GM23248 (cell line): ENCODE measurements around the gene LRRC1. TPM values are rescaled to one million over a fixed set of nuclear protein-coding genes. Genes with fewer than 3 reads are reported as not detected.
A peak's percentile ranks its signal among the peaks of the same experiment; 100 is the strongest.

Experiments
- DNase-seq: peaks from one replicate; pipeline ENCODE4 v3.0.0-alpha.2; 2015
- H2AFZ ChIP-seq: fragments of 200-600 bp; sonication (generic); 2 replicates; pipeline ENCODE4 v1.6.1; 2016; ENCODE audit warnings: antibody characterized with exemption
- H3F3A ChIP-seq: fragments of 200-600 bp; sonication (generic); 2 replicates; pipeline ENCODE4 v1.6.1; 2016; ENCODE audit warnings: mild to moderate bottlenecking, antibody characterized with exemption, mixed run types; ENCODE audit not compliant: insufficient read depth
- H3K27ac ChIP-seq: fragments of 200-600 bp; sonication (generic); 2 replicates; pipeline ENCODE4 v1.5.1; 2016; ENCODE audit warnings: mild to moderate bottlenecking
- H3K27me3 ChIP-seq: fragments of 200-600 bp; sonication (generic); replicated peaks from 2 replicates; pipeline ENCODE4 v1.6.1; 2016; ENCODE audit warnings: mild to moderate bottlenecking; ENCODE audit not compliant: insufficient read depth
- H3K36me3 ChIP-seq: fragments of 200-600 bp; sonication (generic); 2 replicates; pipeline ENCODE4 v1.6.1; 2016; ENCODE audit warnings: low read depth, mild to moderate bottlenecking
- H3K4me1 ChIP-seq: fragments of 200-600 bp; sonication (generic); 2 replicates; pipeline ENCODE4 v1.6.1; 2016; ENCODE audit warnings: mild to moderate bottlenecking; ENCODE audit not compliant: insufficient read depth
- H3K4me2 ChIP-seq: fragments of 200-600 bp; sonication (generic); one replicate; pipeline ENCODE4 v1.6.1; 2016; ENCODE audit warnings: mild to moderate bottlenecking; ENCODE audit not compliant: unreplicated experiment
- H3K4me3 ChIP-seq: fragments of 200-600 bp; sonication (generic); 2 replicates; pipeline ENCODE4 v1.5.1; 2016; ENCODE audit warnings: mild to moderate bottlenecking
- H3K79me2 ChIP-seq: fragments of 200-600 bp; sonication (generic); 2 replicates; pipeline ENCODE4 v1.6.1; 2016; ENCODE audit warnings: mild to moderate bottlenecking; ENCODE audit not compliant: insufficient read depth
- H3K9ac ChIP-seq: fragments of 200-600 bp; sonication (generic); 2 replicates; pipeline ENCODE4 v1.6.1; 2016; ENCODE audit warnings: mild to moderate bottlenecking
- H3K9me2 ChIP-seq: fragments of 200-600 bp; sonication (generic); 2 replicates; pipeline ENCODE4 v1.6.1; 2016; ENCODE audit warnings: mixed run types, mild to moderate bottlenecking, moderate library complexity; ENCODE audit not compliant: insufficient read depth
- H3K9me3 ChIP-seq: fragments of 200-600 bp; sonication (generic); one replicate; pipeline ENCODE4 v1.6.1; 2017; ENCODE audit warnings: low read depth
- H4K20me1 ChIP-seq: fragments of 200-600 bp; sonication (generic); 2 replicates; pipeline ENCODE4 v1.6.0; 2016; ENCODE audit not compliant: insufficient read depth
- EZH2 ChIP-seq: fragments of 200-600 bp; sonication (generic); IDR thresholded peaks from 2 replicates; pipeline ENCODE4 v1.6.1; 2018; ENCODE audit warnings: antibody characterized with exemption, mild to moderate bottlenecking; ENCODE audit not compliant: insufficient read depth, poor library complexity, severe bottlenecking
- EZH2phosphoT487 ChIP-seq: fragments of 200-600 bp; sonication (generic); IDR thresholded peaks from 2 replicates; pipeline ENCODE4 v1.6.1; 2018; ENCODE audit warnings: antibody characterized with exemption, moderate library complexity, mild to moderate bottlenecking, low read depth; ENCODE audit not compliant: insufficient read depth
- WGBS, 2 experiments: methylation state at CpG; one replicate each; pipeline ENCODE4 v1.1.6; 2015 to 2017; ENCODE audit warnings: low lambda C conversion rate in 2 of 2, low coverage in 1 of 2; ENCODE audit errors: missing lambda C conversion rate in 2 of 2; 5-methylcytosine and 5-hydroxymethylcytosine counted together
- in situ Hi-C: fragments of 300-500 bp; cut with MboI; formaldehyde crosslinking; loops from 2 replicates; pipeline ENCODE4 v1.15.0; 2020
- polyA plus RNA-seq: library from polyadenylated mRNA; unstranded; fragments of >200 nt; fragmentation: Nextera tagmentation; extraction: Ambion mirVana; gene quantifications from 2 replicates; pipeline ENCODE4 v1.2.1, GENCODE V29; 2016
- total RNA-seq: library from RNA; depleted of rRNA; stranded (reverse); fragments of >200 nt; shearing (Covaris generic); gene quantifications from 2 replicates; pipeline ENCODE4 v1.2.3, GENCODE V29; 2014

Gene LRRC1
- total and polyA plus RNA-seq, 2 experiments from 2014 or later: 3.6 to 5.6 TPM

DNA sequence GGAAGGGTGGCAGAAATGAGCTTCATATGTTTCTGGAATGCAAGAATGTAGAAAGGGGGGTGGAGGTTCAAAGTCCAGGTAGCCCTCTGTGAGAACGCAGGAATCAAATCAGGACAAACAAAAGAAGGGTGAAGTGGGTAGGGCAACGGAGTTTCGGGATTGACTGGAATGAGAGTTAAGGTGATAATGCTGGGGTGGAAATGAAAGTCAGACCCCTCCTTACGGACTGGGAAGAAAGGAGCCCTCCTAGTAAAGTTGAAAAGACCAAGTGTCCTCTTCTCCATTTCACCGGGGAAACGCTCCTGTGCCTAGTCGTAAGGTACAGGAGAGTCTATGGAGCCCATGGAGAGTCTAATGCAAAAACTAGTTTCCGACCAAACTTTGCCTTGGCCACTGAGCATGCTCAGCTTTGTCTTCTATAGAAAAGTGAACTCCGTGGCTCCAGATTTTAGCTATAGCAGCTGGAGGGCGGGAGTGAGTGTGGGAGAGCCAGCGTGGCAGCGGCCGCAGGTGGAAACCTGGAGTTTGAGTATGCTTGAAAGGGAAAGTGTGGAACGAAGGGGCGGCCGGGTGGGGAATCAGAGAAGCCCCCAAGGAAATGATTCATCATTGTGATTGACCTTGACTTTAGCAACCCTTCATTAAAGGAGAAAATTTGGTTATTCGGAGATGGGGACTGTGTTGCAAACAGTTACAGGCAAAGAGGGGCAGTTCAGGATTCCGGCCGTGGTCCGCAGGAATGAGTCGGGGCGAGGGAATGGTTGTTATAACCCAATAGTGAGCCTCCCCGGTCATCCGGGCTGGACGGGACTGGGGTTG lies 1.3 kb upstream of the LRRC1 start:
- H3K9me2 ChIP-seq: no peaks in the 10 kb centered on the region
- H3K9ac ChIP-seq: peak overlapping the region; percentile 84
- in situ Hi-C loops: no loop called here
- peak overlapping the region; percentile 77 for H3K4me3 ChIP-seq
- H3K79me2 ChIP-seq: 0 out of 2 replicates have a peak, but pooled peaks cover 3% of the 10 kb centered on the region
- H4K20me1 ChIP-seq: no peaks in the 10 kb centered on the region
- no peaks in the 10 kb centered on the region for H3K27me3 ChIP-seq
- H3K4me1 ChIP-seq: peaks cover 9% of the 10 kb centered on the region; the same call in 1 of the 2 replicates
- 3 to 4% methylated on average over 25 of the region's 25 CpGs for WGBS, 2 experiments
- peak overlapping the region; percentile 93 for H2AFZ ChIP-seq
- no peaks in the 10 kb centered on the region for H3F3A ChIP-seq
- H3K4me2 ChIP-seq: peak overlapping the region; percentile 78
- H3K27ac ChIP-seq: peak overlapping the region; percentile 69
- no peak for TF ChIP-seq EZH2phosphoT487
- TF ChIP-seq EZH2: no peak
- H3K36me3 ChIP-seq: no peaks in the 10 kb centered on the region
- peak; percentile 70 for DNase-seq
- no peaks in the 10 kb centered on the region for H3K9me3 ChIP-seq

DNA sequence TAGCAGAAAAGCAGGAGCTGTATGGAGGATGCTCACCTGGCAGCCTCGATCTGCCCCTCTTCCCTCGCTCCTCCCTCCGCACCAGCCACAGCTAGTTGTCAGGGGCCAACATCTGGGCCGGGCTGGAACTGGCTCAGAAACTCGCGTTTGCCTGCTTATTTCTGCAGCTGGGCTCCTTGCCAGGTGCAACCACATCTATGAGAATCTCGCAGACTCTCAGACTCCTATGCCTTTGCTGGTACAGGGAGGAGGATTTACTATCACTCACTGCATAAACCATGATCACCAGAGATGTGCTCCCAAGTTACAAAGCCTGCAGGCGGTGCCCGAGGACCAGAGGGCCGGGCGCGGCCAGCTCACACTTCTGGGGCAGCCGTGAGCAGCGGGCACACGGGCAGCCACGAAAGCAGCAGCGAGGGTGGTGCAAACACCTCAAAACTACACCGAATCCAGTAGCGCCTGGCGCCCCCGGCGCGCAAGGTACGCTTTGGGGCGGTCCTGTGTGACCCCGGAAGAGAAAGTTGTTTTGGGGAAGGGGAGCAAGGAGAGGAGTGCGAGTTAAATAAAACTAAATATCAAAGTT lies 577 bp upstream of the LRRC1 start:
- Histone ChIP-seq H3K36me3 (no peaks in the 10 kb centered on the region), H4K20me1 (no peaks in the 10 kb centered on the region), H3K4me3 (peak overlapping the region; percentile 77), H3K9ac (peak overlapping the region; percentile 84), H3K9me2 (no peaks in the 10 kb centered on the region), H3K4me1 (peaks cover 9% of the 10 kb centered on the region; the same call in 1 of the 2 replicates), H3K27me3 (no peaks in the 10 kb centered on the region), H3K27ac (peak overlapping the region; percentile 69), H3F3A (no peaks in the 10 kb centered on the region), H3K4me2 (peak overlapping the region; percentile 78), H3K9me3 (no peaks in the 10 kb centered on the region), H3K79me2 (0 out of 2 replicates have a peak, but pooled peaks cover 3% of the 10 kb centered on the region), H2AFZ (peak overlapping the region; percentile 93)
- in situ Hi-C loops: no loop called here
- DNase-seq: peak; percentile 92
- 1% methylated on average over 27 of the region's 27 CpGs for WGBS, 2 experiments
- TF ChIP-seq EZH2: no peak
- no peak for TF ChIP-seq EZH2phosphoT487

DNA sequence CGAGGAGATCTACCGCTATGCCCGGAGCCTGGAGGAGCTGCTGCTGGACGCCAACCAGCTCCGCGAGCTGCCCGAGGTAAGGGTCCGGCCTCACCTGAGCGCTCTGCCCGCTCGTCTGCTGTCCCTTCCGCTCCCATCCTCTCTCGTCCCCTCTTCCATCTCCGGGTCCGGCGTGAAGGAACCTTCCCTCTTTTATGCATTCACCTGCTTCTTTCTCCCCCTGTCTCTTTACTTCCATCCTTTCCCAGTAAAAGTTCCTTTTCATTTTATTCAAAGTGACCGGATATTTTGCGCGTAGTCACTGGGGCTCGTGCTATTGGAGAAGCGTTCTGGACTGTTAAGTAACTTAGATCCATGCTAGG lies 516 bp downstream of the LRRC1 start:
- Histone ChIP-seq H2AFZ (peak overlapping the region; percentile 93), H3K4me3 (peak overlapping the region; percentile 77), H3F3A (no peaks in the 10 kb centered on the region), H3K4me1 (peaks cover 9% of the 10 kb centered on the region; the same call in 1 of the 2 replicates), H3K9me3 (no peaks in the 10 kb centered on the region), H3K9me2 (no peaks in the 10 kb centered on the region), H3K27ac (no peak overlapping the region), H3K9ac (peak overlapping the region; percentile 84), H4K20me1 (no peaks in the 10 kb centered on the region), H3K27me3 (no peaks in the 10 kb centered on the region), H3K79me2 (0 out of 2 replicates have a peak, but pooled peaks cover 3% of the 10 kb centered on the region), H3K36me3 (no peaks in the 10 kb centered on the region), H3K4me2 (peak overlapping the region; percentile 78)
- WGBS, 2 experiments: 0 to 1% methylated on average over 14 to 16 of the region's 21 CpGs
- in situ Hi-C loops: no loop called here
- DNase-seq: no peak
- TF ChIP-seq EZH2 (no peak), EZH2phosphoT487 (no peak)

DNA sequence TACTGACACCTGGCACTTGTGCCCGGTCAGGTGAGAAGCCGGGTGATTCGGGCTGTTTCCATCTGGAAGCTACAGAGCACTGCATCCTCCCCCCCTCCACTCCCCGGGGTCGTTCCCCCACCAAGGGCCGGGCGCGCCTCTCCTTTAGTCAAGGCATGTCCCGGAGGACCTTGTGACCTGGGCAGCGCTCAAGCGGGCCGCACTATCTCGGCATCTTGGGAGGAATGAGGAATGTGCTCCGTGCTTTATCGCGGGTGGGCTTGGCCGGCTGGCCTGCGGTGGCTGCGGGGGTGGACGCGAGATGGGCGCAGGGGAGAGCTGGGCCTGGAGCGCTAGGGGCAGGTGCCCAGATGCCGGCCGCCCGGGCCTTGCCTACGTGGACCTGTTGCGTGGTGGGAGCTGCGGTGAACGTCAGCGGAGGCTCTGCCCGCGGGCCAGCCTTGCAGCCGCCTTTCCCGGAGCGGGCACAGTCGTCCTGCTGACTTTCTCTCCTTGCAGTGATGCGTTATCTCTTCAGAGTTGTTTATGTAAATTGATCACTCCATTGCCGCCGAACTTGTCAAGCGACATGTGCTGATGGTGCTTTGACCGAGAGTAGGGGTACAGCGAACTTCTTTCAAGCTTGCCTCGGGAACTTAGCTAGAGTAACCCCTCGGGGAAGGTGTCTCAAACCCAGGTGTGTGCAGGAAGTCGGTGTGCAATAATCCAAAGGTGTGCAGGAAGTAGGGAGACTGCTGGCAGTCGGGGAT lies 1.1 kb downstream of the LRRC1 start:
- Histone ChIP-seq H3K9ac (peak overlapping the region; percentile 84), H3K27ac (no peak overlapping the region), H4K20me1 (no peaks in the 10 kb centered on the region), H3F3A (no peaks in the 10 kb centered on the region), H3K36me3 (no peaks in the 10 kb centered on the region), H3K4me1 (peaks cover 9% of the 10 kb centered on the region; the same call in 1 of the 2 replicates), H3K4me3 (peak overlapping the region; percentile 77), H3K9me2 (no peaks in the 10 kb centered on the region), H3K27me3 (no peaks in the 10 kb centered on the region), H3K79me2 (0 out of 2 replicates have a peak, but pooled peaks cover 3% of the 10 kb centered on the region), H2AFZ (peak overlapping the region; percentile 93), H3K4me2 (peak overlapping the region; percentile 78), H3K9me3 (no peaks in the 10 kb centered on the region)
- peak; percentile 62 for DNase-seq
- 6 to 7% methylated on average over 38 to 47 of the region's 47 CpGs for WGBS, 2 experiments
- in situ Hi-C loops: no loop called here
- TF ChIP-seq EZH2phosphoT487 (no peak), EZH2 (no peak)
